ENCODE results near the gene USP49. TPM values are rescaled to one million over a fixed set of nuclear protein-coding genes. Genes with fewer than 3 reads are reported as not detected.

USP49 gene
- total RNA-seq, 2 experiments from 2014 or later, result 5.8 to 6.0 TPM

- ChIA-PET POLR2A (interaction anchor here (1.0 to 2.3 kb wide), 4 partner anchors 13 to 109 kb away, joined by 3 to 8 read pairs (median 4); partner anchors contain the start of genes BYSL and MED20), CTCF (interaction anchor here (0.6 to 17.2 kb wide), 7 partner anchors 10 to 159 kb away, joined by 3 to 221 read pairs (median 5); partner anchors contain the start of genes BYSL, MED20, TAF8 and TOMM6)
Measured at GRCh38 chr6:41935193-41935574, 40.0 kb upstream of the USP49 start.

DNA sequence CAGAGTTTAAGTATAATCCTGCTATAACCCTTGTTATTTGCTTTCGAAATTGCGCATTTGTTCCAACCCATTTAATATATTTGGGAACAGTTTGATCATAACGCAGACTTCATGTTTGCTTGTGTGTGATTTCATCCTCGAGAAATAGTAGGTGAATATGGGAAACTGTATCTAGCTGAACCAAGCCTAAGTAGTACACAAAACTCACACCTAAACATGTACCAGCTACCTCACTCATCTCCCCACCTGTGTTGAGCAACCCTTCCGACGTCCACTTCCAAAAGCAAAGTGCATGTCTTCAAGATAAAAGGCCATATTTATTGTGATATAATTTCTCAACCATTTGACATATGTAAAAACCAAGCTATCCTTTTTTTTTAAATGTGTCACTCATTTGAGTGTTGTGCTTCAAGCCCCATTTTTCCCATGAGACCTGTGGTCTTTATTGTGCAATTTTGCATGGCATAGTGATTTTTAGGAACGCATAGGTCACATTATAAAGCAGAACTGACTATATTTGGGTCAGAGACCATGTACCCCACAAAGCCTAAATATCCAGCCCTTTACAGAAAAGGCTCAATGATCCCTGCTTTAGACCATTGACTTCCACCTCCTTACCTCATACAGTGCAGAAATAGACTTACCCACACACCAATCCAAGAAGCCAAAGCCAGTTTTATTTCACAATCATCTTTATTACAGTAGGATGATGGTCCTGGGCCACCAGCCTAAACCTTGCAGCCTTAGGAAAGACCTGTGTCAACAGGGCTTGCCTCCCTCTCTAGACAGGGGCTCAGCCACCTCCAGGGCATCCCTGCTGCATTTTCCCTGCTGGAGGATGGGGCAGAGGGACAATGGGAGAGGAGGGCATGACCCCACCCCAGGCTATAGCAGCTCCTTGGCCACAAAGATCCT, 39.4 kb upstream of the USP49 start:
- ChIA-PET POLR2A (interaction anchor here (0.7 to 1.5 kb wide), 3 partner anchors 12 to 113 kb away, joined by 3 to 5 read pairs (median 3); no protein-coding TSS in a partner anchor), CTCF (interaction anchor here (0.8 to 17.2 kb wide), 6 partner anchors 10 to 147 kb away, joined by 3 to 221 read pairs (median 6); partner anchors contain the start of genes BYSL, MED20, TAF8 and TOMM6)

DNA sequence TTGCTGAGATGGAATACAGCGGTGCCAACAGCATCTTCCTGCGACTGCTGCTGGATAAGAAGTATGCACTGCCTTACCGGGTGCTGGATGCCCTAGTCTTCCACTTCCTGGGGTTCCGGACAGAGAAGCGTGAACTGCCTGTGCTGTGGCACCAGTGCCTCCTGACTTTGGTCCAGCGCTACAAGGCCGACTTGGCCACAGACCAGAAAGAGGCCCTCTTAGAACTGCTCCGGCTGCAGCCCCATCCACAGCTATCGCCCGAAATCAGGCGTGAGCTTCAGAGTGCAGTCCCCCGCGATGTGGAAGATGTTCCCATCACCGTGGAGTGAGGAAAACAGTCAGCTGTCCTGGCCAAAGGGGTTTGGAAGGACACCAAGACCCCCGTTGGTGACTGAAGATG, 37.2 kb upstream of the USP49 start:
- ChIA-PET CTCF (interaction anchor here (1.5 to 17.2 kb wide), 3 partner anchors 10 to 113 kb away, joined by 3 to 221 read pairs (median 46); partner anchors contain the start of genes BYSL, MED20 and TAF8), POLR2A (interaction anchor here (1.6 kb wide), 1 partner anchor 8 kb away, joined by 5 read pairs; no protein-coding TSS in a partner anchor)

DNA sequence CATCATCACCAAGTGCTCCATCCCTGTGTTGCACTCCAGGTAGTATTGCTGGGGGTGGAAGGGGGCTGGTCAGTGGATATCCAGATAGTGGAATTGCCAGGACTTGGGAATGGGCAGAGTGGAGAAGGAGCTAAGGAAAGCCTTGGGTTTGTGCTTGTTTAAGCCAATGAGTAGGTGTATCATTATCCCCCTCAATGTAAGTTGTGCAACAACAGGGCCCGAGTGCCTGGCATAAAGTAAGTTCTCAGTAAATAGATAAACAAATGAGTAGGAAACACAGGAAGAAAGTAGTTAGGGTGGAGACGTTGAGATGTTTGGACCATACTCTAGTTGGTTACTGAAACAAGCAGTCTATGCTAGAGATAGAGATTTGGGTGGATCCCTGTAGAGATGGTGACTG, 36.6 kb upstream of the USP49 start:
- ChIA-PET CTCF (interaction anchor here (1.5 to 17.2 kb wide), 2 partner anchors 101 to 113 kb away, joined by 3 to 221 read pairs; partner anchors contain the start of gene TAF8), POLR2A (no interaction called here)

- CTCF ChIA-PET, result interaction anchor here (1.1 to 17.2 kb wide), 2 partner anchors 9 to 115 kb away, joined by 4 to 221 read pairs; partner anchors contain the start of gene TAF8
- POLR2A ChIA-PET, result interaction anchor here (1.0 to 1.5 kb wide), 2 partner anchors 9 kb away, joined by 3 to 6 read pairs; partner anchors contain the start of genes BYSL and MED20
Measured at GRCh38 chr6:41929924-41930323, 34.7 kb upstream of the USP49 start.

DNA sequence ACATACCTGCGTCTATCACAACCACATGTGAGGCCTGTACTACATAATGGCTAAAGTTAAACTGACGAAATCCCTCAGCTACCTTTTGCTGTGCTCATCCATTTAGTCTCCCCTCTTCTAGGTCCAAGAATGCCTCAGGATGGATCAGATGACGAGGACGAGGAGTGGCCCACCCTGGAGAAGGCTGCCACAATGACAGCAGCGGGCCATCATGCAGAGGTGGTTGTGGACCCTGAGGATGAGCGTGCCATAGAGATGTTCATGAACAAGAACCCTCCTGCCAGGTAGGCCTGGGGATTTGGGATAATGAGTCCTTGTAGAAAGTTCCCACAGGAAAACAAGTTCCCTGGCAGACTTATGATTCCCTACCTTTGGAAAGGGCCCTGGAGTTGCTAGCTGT, 32.1 kb upstream of the USP49 start:
- ChIA-PET POLR2A (interaction anchor here (0.6 kb wide), 1 partner anchor 102 kb away, joined by 3 read pairs; no protein-coding TSS in a partner anchor), CTCF (interaction anchor here (0.9 to 17.2 kb wide), 3 partner anchors 11 to 140 kb away, joined by 3 to 221 read pairs (median 3); partner anchors contain the start of genes TAF8 and TOMM6)

DNA sequence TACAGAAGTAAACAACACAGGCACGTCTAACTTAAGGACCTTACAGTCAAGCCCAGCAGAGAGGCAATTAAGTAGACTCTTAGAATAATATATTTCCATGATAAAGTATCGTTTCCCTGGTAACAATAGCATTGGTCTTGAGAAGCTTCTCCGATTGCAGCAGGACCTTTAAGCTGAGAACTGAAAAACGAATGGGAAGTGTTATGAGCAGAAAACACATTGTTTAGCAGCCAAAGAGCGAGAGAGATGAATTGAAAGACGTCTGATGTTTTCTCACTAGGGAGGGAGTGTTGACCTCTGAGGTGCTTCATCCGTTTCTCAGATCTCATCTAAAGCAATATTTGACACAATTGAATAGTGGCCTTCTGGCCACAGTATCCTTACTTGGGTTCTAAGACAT, 27.0 kb upstream of the USP49 start:
- CTCF ChIA-PET, result interaction anchor here (0.6 to 3.9 kb wide), 10 partner anchors 13 to 243 kb away, joined by 3 to 46 read pairs (median 5); partner anchors contain the start of genes TAF8 and USP49
- POLR2A ChIA-PET, result interaction anchor here (1.3 to 2.0 kb wide), 2 partner anchors 13 to 122 kb away, joined by 5 to 13 read pairs; no protein-coding TSS in a partner anchor

- POLR2A ChIA-PET, result interaction anchor here (0.9 to 2.0 kb wide), 9 partner anchors 14 to 825 kb away, joined by 3 to 14 read pairs (median 5); partner anchors contain the start of genes CCND3 and TOMM6
Measured at GRCh38 chr6:41921712-41921998, 26.5 kb upstream of the USP49 start.

DNA sequence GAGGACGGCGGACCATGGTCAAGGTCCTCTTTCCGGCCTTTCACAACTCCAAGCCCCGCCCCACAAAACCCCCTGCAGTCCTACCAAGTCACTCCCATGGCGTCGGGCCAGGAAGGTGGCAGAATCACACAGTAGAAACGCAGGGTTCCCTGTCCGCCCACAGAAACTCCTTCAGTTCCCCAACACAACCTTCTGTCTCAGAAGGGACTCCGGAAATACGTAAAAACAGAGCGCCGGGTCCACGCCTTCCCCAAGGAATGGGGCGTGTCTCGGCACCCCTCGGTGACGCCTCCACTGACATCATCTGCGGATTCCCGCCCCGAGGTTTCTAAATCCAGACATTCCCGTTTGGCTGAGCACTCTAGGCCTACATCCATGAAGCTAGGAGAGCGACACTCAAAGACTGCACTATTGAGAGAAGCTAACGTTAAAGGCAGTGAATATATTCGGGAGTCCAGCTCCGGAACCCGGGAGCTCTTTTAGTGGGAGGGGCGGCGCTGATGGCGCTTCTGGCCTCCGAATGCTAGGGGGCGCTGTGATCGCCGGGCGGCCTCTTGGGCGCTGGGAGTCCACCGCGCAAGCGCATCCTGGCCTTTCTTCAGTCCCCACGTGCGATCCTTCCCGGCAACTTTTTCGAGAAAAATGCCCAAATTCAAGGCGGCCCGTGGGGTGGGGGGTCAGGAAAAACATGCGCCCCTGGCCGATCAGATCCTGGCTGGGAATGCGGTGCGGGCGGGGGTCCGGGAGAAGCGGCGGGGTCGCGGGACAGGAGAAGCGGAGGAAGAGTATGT, 25.9 kb upstream of the USP49 start, which contains the start of the genes BYSL and MED20:
Gene BYSL (plus strand): TSS at position 579 of the 791 bp plus-strand sequence. CDS start 64 bp downstream, at position 643.
Gene MED20 (minus strand): TSS at position 219 of the 791 bp plus-strand sequence. CDS start 121 bp downstream, at position 98.
- CTCF ChIA-PET, result interaction anchor here (0.5 to 3.9 kb wide), 27 partner anchors 11 to 244 kb away, joined by 3 to 46 read pairs (median 4); partner anchors contain the start of genes CCND3, TAF8, TOMM6 and USP49
- POLR2A ChIA-PET, result interaction anchor here (0.6 to 1.6 kb wide), 13 partner anchors 9 to 826 kb away, joined by 3 to 14 read pairs (median 4); partner anchors contain the start of genes CCND3, TAF8 and TOMM6

More at GRCh38 chr6:41921712-41921998, 26.5 kb upstream of the USP49 start:
- CTCF ChIA-PET, result interaction anchor here (0.6 to 3.9 kb wide), 16 partner anchors 14 to 243 kb away, joined by 3 to 46 read pairs (median 6); partner anchors contain the start of genes CCND3, TAF8, TOMM6 and USP49

DNA sequence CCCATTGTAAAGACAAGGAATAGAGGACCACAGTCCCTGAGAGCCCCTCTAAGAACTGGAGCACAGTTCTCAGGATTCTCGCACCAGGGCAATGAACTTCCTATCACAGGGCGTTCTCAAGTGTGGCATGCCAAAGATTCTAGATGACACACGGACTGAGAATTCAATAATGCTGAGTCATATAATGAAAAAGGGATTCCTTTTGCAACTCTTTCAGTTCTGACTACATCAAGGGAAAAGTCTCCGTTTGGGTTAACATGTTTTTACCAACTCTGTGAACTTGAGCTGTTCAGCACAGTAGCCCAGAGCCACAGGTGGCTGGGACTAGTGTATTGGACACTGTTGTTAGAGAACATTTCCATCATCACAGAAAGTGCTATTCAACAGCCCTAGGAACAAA, 22.4 kb upstream of the USP49 start:
- ChIA-PET POLR2A (no interaction called here), CTCF (no interaction called here)

DNA sequence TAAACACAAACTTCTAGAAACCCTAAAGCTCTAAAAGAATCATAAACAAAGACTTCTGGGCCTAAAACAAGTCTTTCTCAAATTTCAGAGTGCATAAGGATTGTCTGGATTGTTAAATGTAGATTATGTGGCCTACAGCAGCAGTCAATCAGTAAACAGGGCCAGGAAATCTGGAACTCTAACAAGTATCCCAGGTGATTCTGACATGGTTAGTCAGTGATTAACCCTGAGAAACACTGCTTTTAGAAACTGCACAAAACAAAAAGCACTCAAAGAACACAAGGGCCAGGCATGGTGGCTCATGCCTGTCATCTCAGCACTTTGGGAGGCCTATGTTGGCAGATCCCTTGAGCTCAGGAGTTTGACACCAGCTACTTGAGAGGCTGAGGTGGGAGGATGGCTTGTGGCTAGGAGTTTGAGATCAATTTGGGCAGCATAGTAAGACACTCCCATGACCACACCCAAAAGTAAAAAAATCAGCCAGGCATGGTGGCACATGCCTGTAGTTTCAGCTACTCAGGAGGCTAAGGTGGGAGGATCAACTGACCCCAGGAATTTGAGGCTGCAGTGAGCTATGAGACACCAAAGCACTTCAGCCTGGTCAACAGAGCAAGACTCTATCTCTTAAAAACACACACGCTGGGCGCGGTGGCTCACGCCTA, 19.8 kb upstream of the USP49 start:
- CTCF ChIA-PET, result interaction anchor here (0.6 to 0.8 kb wide), 2 partner anchors 8 to 129 kb away, joined by 3 read pairs; no protein-coding TSS in a partner anchor
- POLR2A ChIA-PET, result no interaction called here

DNA sequence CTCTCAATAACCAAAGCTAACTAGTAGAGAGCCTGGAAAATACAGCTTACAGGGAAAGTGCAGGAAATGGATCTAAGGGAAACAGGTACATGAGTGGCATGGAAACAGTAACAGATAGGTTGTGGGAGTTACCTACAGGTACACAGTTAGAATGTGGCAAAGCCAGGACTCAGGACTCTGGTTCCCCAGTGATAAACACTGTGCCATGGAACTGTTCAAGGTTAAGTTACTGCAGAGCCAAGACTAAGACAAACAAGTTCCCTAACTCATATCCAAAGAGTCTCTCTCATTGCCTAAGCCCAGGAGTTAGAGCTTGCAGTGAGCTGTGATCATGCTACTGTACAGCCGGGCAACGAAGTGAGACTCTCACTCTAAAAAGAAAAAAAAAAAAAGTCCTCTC, 19.2 kb upstream of the USP49 start:
- ChIA-PET POLR2A (no interaction called here), CTCF (interaction anchor here (0.6 to 1.0 kb wide), 4 partner anchors 9 to 136 kb away, joined by 3 to 4 read pairs (median 3); no protein-coding TSS in a partner anchor)

DNA sequence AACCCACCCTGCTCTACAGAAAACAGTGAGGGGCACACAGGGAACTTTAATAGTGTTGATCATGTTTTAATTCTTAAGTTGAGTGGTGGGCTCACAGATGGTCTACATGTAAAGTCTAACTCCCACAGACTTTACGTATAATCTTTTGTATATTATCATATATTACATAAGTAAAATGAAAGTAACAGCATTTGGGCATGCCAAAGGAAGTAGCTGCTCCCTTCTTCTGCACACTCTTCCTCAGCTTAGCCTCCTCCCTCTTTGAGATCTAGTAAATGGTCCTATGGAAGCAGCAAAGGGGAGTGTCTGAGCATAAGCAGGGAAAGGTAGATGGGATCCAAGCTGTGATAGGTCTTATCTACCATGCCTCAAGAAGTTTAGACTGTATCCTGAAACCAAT, 14.6 kb upstream of the USP49 start:
- CTCF ChIA-PET, result interaction anchor here (0.9 kb wide), 2 partner anchors 11 to 175 kb away, joined by 3 read pairs; partner anchors contain the start of genes BYSL and MED20
- POLR2A ChIA-PET, result no interaction called here

DNA sequence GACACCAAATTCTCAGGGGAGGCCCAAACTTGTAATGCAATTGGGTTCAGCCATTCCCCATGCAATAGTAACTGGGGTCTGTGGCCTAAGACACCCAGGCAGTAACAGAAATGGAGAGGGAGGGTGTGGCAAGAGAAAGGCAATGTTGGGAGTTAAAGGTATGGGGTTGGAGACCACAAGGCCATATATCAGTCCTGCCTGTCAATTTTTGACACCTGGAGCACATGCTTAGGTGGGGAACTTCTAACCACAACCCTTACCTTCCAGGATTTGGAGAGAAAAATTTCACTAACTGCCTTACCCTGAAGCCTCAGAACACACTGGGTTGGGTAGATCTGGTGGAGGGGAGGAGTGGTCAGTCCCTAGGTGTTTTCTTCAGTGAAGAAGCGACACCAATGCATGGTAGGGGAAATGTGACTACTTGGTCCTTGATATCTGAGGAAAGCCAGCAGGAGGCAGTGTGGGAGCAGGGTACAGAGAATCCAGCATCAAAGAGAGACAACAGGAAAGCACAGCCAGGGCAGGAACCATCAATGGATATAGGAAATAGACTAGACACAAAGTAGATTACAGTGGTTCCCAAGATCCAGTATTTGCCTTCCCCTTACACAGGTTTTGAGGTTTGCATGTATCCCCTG, 6.8 kb upstream of the USP49 start:
- POLR2A ChIA-PET, result no interaction called here

DNA sequence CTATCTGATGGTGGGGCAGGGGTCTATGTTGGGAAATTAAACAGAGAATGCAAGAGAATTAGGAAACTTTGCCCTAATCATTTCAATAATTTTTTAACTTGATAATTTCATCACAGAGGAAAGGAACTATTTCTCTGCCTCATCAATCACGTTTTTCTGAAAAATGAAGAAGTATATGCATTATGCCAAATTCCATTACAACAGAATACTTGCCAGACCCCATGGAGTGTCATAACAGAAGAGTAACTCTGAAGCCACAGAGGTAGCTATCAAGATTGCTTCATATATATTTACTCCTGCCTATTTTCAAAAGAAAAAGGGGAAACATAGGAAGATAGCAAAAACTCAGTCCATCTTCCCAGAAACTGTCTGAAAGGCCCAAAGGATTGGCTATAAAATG, 5.7 kb upstream of the USP49 start:
- CTCF ChIA-PET, result interaction anchor here (1.0 to 4.4 kb wide), 2 partner anchors 103 to 143 kb away, joined by 3 to 18 read pairs; no protein-coding TSS in a partner anchor
- POLR2A ChIA-PET, result no interaction called here

More for the DNA sequence above, 6.8 kb upstream of the USP49 start:
- CTCF ChIA-PET, result interaction anchor here (1.0 to 4.4 kb wide), 2 partner anchors 105 to 142 kb away, joined by 3 to 18 read pairs; no protein-coding TSS in a partner anchor

DNA sequence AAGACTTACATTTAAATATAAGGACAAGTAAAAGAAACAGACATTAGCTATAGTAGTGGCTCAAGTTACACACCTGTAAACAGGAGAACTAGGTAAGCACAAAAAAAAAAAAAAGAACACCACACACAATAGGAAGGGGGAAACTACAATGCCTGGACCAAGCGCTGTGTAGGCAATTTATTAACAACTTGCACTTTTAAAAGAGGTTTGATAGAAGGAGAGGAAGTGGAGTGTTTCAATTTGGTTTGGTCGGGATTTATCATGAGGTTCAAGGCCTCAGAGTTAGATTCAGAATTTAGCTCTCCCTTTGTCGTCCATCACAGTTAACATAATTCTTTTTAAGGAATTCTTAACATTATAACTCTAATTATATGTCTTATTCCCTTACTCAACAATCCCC, 1.1 kb upstream of the USP49 start:
- POLR2A ChIA-PET, result interaction anchor here (1.7 kb wide), 1 partner anchor 108 kb away, joined by 5 read pairs; the partner anchor contains the start of gene TOMM6
- CTCF ChIA-PET, result interaction anchor here (0.7 to 2.7 kb wide), 8 partner anchors 17 to 208 kb away, joined by 3 to 20 read pairs (median 6); partner anchors contain the start of genes BYSL and MED20
